H1 (cell line): ENCODE results near the gene SHANK1. TPM values are rescaled to one million over a fixed set of nuclear protein-coding genes. Genes with fewer than 3 reads are reported as not detected.

Experiments used
- CTCF ChIA-PET: fragments of 300-600 bp; sonication (Branson Sonifier 250); formaldehyde crosslinking; loops from one replicate; lab custom pipeline; 2021; ENCODE audit not compliant: partially characterized antibody; lab: Charles Lee
- POLR2A ChIA-PET: fragments of 300-600 bp; sonication (Branson Sonifier 250); formaldehyde crosslinking; loops from one replicate; lab custom pipeline; 2021; ENCODE audit warnings: inconsistent platforms; ENCODE audit not compliant: partially characterized antibody; lab: Charles Lee
- DNase-seq, 2 experiments: peaks; one replicate each; pipeline versions ENCODE4 v3.0.0 to v3.0.0-alpha.2; 2010 to 2022; ENCODE audit warnings: low spot score in 2 of 2, low read depth in 1 of 2, mixed read lengths in 1 of 2
- FAIRE-seq: peaks from 2 replicates; lab custom pipeline; 2011; peaks lifted over from hg19 to GRCh38; lab: Jason Lieb, UNC
- H2AFZ ChIP-seq: 2 replicates; pipeline ENCODE4 v1.8.1; 2012; ENCODE audit warnings: low read length, inconsistent platforms
- H2AK5ac ChIP-seq: 2 replicates; pipeline ENCODE4 v1.6.1; 2013; ENCODE audit warnings: low read depth, low read length
- H2BK120ac ChIP-seq: replicated peaks from 2 replicates; pipeline ENCODE3; 2013; ENCODE audit warnings: low read depth, low read length, inconsistent platforms
- H2BK12ac ChIP-seq: 2 replicates; pipeline ENCODE4 v1.6.1; 2013; ENCODE audit warnings: low read depth, low read length
- H2BK15ac ChIP-seq: 2 replicates; pipeline ENCODE4 v1.6.1; 2013; ENCODE audit warnings: low read length
- H2BK20ac ChIP-seq: 2 replicates; pipeline ENCODE4 v1.6.1; 2013; ENCODE audit warnings: low read length
- H2BK5ac ChIP-seq: 2 replicates; pipeline ENCODE4 v1.6.1; 2013; ENCODE audit warnings: low read depth, low read length
- H3K14ac ChIP-seq: 2 replicates; pipeline ENCODE4 v1.6.1; 2013; ENCODE audit warnings: inconsistent platforms; ENCODE audit not compliant: insufficient read length
- H3K18ac ChIP-seq: 2 replicates; pipeline ENCODE4 v1.6.1; 2013; ENCODE audit warnings: low read length; ENCODE audit errors: extremely low read depth
- H3K23ac ChIP-seq: 2 replicates; pipeline ENCODE4 v1.6.1; 2013; ENCODE audit warnings: inconsistent platforms; ENCODE audit not compliant: insufficient read length
- H3K23me2 ChIP-seq: 2 replicates; pipeline ENCODE4 v1.6.1; 2013; ENCODE audit warnings: low read depth, low read length
- H3K27ac ChIP-seq: 2 replicates; pipeline ENCODE4 v1.6.1; 2011; ENCODE audit warnings: low read depth, low read length, inconsistent platforms
- H3K27me3 ChIP-seq, 4 experiments: replicated peaks in 1 of 4; 1 replicate in 1 of 4; 2 replicates in 3 of 4; pipeline versions ENCODE4 v1.6.1 to v1.8.1; 2011 to 2013; ENCODE audit warnings: low read length in 3 of 4, mild to moderate bottlenecking in 3 of 4, inconsistent platforms in 2 of 4, mixed read lengths in 2 of 4, moderate library complexity in 1 of 4; ENCODE audit not compliant: control insufficient read depth in 3 of 4, insufficient read depth in 3 of 4; ENCODE audit errors: extremely low read depth in 1 of 4
- H3K36me3 ChIP-seq, 4 experiments: 2 replicates each; pipeline versions ENCODE4 v1.6.1 to v1.8.1; 2011 to 2013; ENCODE audit warnings: mild to moderate bottlenecking in 4 of 4, low read length in 3 of 4, moderate library complexity in 2 of 4, control low read depth in 1 of 4, inconsistent platforms in 1 of 4; ENCODE audit not compliant: insufficient read depth in 4 of 4, control insufficient read depth in 2 of 4
- H3K4ac ChIP-seq: replicated peaks from 2 replicates; pipeline ENCODE3; 2013; ENCODE audit warnings: low read length, low read depth, mixed read lengths, inconsistent platforms; ENCODE audit not compliant: insufficient read length
- H3K4me1 ChIP-seq, 4 experiments: replicated peaks in 1 of 4; 1 replicate in 1 of 4; 2 replicates in 3 of 4; pipeline versions ENCODE4 v1.6.1 to v1.8.1; 2011 to 2013; ENCODE audit warnings: low read length in 3 of 4, inconsistent platforms in 2 of 4, mixed read lengths in 1 of 4; ENCODE audit not compliant: insufficient read depth in 4 of 4, control insufficient read depth in 3 of 4
- H3K4me2 ChIP-seq, 2 experiments: 2 replicates each; pipeline versions ENCODE4 v1.6.1 to v1.8.1; 2011 to 2013; ENCODE audit warnings: low read depth in 2 of 2, low read length in 2 of 2, control low read depth in 1 of 2, inconsistent platforms in 1 of 2, mild to moderate bottlenecking in 1 of 2; ENCODE audit not compliant: insufficient read depth in 1 of 2
- H3K4me3 ChIP-seq, 4 experiments: fragments of 200-600, 300-600 bp in 1 of 4; sonication (generic), shearing (Covaris generic), sonication (Bioruptor Twin) in 1 of 4; 2 replicates each; pipeline versions ENCODE4 v1.5.1 to v1.8.1; 2011 to 2016; ENCODE audit warnings: low read length in 4 of 4, low read depth in 3 of 4, control low read depth in 2 of 4, inconsistent platforms in 2 of 4, mild to moderate bottlenecking in 2 of 4, mixed read lengths in 1 of 4, moderate library complexity in 1 of 4; ENCODE audit not compliant: insufficient read depth in 2 of 4; ENCODE audit errors: extremely low read depth in 1 of 4
- H3K56ac ChIP-seq: replicated peaks from 2 replicates; pipeline ENCODE3; 2013; ENCODE audit warnings: low read depth, mild to moderate bottlenecking, mixed read lengths, low read length, inconsistent platforms; ENCODE audit not compliant: insufficient read length
- H3K79me1 ChIP-seq: 2 replicates; pipeline ENCODE4 v1.6.1; 2013; ENCODE audit warnings: low read depth, low read length, control low read depth
- H3K79me2 ChIP-seq, 2 experiments: 2 replicates each; pipeline versions ENCODE4 v1.6.1 to v1.8.1; 2012 to 2013; ENCODE audit warnings: low read length in 2 of 2, mild to moderate bottlenecking in 2 of 2, inconsistent platforms in 1 of 2; ENCODE audit not compliant: insufficient read depth in 2 of 2, control insufficient read depth in 1 of 2
- H3K9ac ChIP-seq, 4 experiments: replicated peaks in 1 of 4; 1 replicate in 1 of 4; 2 replicates in 3 of 4; pipeline versions ENCODE4 v1.6.1 to v1.8.1; 2011 to 2013; ENCODE audit warnings: low read depth in 3 of 4, low read length in 3 of 4, control low read depth in 2 of 4, mild to moderate bottlenecking in 2 of 4, moderate library complexity in 2 of 4, inconsistent platforms in 1 of 4; ENCODE audit errors: extremely low read depth in 1 of 4
- H3K9me3 ChIP-seq, 2 experiments: 2 replicates each; pipeline versions ENCODE4 v1.6.1 to v1.8.1; 2012 to 2013; ENCODE audit warnings: mild to moderate bottlenecking in 2 of 2, moderate library complexity in 2 of 2, control low read depth in 1 of 2, inconsistent platforms in 1 of 2, low read depth in 1 of 2, low read length in 1 of 2, mixed read lengths in 1 of 2; ENCODE audit not compliant: insufficient read depth in 2 of 2
- H4K20me1 ChIP-seq, 2 experiments: replicated peaks in 1 of 2; 2 replicates each; pipeline versions ENCODE3 to v1.8.1; 2011 to 2013; ENCODE audit warnings: inconsistent platforms in 2 of 2, low read length in 2 of 2, mild to moderate bottlenecking in 1 of 2; ENCODE audit not compliant: insufficient read depth in 2 of 2, control insufficient read depth in 1 of 2
- H4K5ac ChIP-seq: 2 replicates; pipeline ENCODE4 v1.6.1; 2013; ENCODE audit warnings: low read length, low read depth, mixed read lengths, inconsistent platforms; ENCODE audit not compliant: insufficient read length
- H4K8ac ChIP-seq: 2 replicates; pipeline ENCODE4 v1.8.0; 2013; ENCODE audit warnings: mild to moderate bottlenecking, moderate library complexity, low read length, inconsistent platforms; ENCODE audit not compliant: insufficient read depth; ENCODE audit errors: extremely low read depth
- H4K91ac ChIP-seq: replicated peaks from 2 replicates; pipeline ENCODE3; 2013; ENCODE audit warnings: low read length, mixed read lengths, inconsistent platforms; ENCODE audit not compliant: insufficient read length
- EGR1 ChIP-seq: IDR thresholded peaks from 2 replicates; pipeline ENCODE4 v1.6.1; 2011; ENCODE audit warnings: low read depth, low read length, borderline replicate concordance
- FOSL1 ChIP-seq: IDR thresholded peaks from 2 replicates; pipeline ENCODE4 v1.6.1; 2011; ENCODE audit warnings: mild to moderate bottlenecking, low read depth, low read length, moderate library complexity; ENCODE audit not compliant: insufficient read depth
- KDM4A ChIP-seq: IDR thresholded peaks from one replicate; pipeline ENCODE4 v1.7.1; 2012; ENCODE audit warnings: low read depth, mild to moderate bottlenecking, moderate library complexity, low read length, inconsistent platforms; ENCODE audit not compliant: severe bottlenecking
- POLR2A ChIP-seq, 2 experiments: IDR thresholded peaks; 1 replicate in 1 of 2; 2 replicates in 1 of 2; pipeline ENCODE4 v1.6.1; 2011; ENCODE audit warnings: low read depth in 2 of 2, low read length in 2 of 2, mild to moderate bottlenecking in 2 of 2; ENCODE audit errors: control extremely low read depth in 1 of 2
- TAF7 ChIP-seq: optimal IDR thresholded peaks from 2 replicates; pipeline ENCODE3; 2011; ENCODE audit warnings: low read depth, mild to moderate bottlenecking, inconsistent platforms, low read length, moderate library complexity, borderline replicate concordance
- WGBS, 2 experiments: shearing (Covaris generic) in 1 of 2; methylation state at CpG; one replicate each; pipeline versions ENCODE4 v1.1.6 to v1.1.7; 2013 to 2015; ENCODE audit warnings: low lambda C conversion rate in 2 of 2, mixed read lengths in 2 of 2, inconsistent platforms in 1 of 2, low coverage in 1 of 2, missing lambda C conversion rate in 1 of 2; ENCODE audit not compliant: insufficient replicate concordance in 2 of 2, insufficient coverage in 1 of 2, insufficient read length in 1 of 2; ENCODE audit errors: extremely low coverage in 1 of 2, missing lambda C conversion rate in 1 of 2; 5-methylcytosine and 5-hydroxymethylcytosine counted together
- polyA plus RNA-seq, 7 experiments: library from polyadenylated mRNA; depleted of rRNA in 3 of 7; stranded (reverse) in 5 of 7; unstranded in 2 of 7; fragments of >200 nt in 5 of 7; fragments of 200-250 nt in 2 of 7; gene quantifications; 1 replicate in 5 of 7; 2 replicates in 1 of 7; 4 replicates in 1 of 7; pipeline versions ENCODE4 v1.2.1 to v1.2.3, GENCODE V29; 2011 to 2013; ENCODE audit warnings: missing spikeins in 2 of 7, mixed read lengths in 2 of 7
- total RNA-seq: library from RNA; stranded (reverse); fragmentation: NEBNext Ultra II Directional; extraction: Animal tissue kit (Norgen Biotek cat#: 25700); gene quantifications from 2 replicates; pipeline ENCODE4 v1.2.1, GENCODE V29; 2021

The SHANK1 gene
- total and polyA plus RNA-seq, 2 of the 8 experiments (the other 6 are each of a cell fraction or from before 2014, with no cell fraction given): 1.1 to 3.7 TPM

DNA sequence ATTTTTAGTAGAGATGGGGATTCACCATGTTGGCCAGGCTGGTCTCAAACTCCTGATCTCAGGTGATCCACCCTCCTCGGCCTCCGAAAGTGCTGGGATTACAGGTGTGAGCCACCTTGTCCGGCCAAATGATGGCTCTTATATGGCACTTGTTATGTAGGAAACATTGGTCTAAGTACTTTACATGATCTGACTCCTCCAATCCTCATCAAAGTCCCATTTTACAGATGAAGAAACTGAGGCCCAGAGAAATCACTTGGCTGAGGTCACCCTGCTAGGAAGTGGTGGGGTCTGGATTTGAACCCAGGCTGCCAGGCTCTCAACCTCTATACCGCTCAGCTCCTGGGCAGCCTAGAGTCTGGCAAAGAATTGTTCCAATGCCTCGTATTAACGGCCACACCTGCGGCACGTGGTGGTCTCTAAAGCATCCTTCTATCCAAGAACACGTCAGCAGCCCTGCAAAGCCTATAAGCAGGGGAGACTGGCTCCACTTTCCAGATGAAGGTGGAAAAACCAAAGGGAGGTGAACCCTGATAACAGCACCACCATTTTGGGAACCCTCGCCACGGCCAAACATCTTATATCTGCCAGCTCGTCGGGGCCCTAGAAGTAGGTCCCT lies 18.1 kb downstream of the SHANK1 start:
- Histone ChIP-seq H2AK5ac (no peak overlapping the region), H3K4me1 (peaks cover 0 to 5% (median 0%) of the 10 kb centered on the region in 4 experiments; a peak in 3 of 7 replicates), H2AFZ (no peak overlapping the region), H3K79me1 (no peaks in the 10 kb centered on the region), H3K79me2 (no peaks in the 10 kb centered on the region), H4K5ac (no peak overlapping the region), H3K18ac (no peak overlapping the region), H3K9ac (no peak overlapping the region), H4K20me1 (peaks cover 0 to 7% of the 10 kb centered on the region in 2 experiments), H4K91ac (no peak overlapping the region), H2BK120ac (no peak overlapping the region), H3K14ac (no peak overlapping the region), H3K23me2 (peaks cover 6% of the 10 kb centered on the region; the same call in 1 of the 2 replicates), H2BK15ac (no peak overlapping the region), H2BK20ac (no peak overlapping the region), H3K9me3 (no peaks in the 10 kb centered on the region), H3K4ac (no peak overlapping the region)
- ChIA-PET POLR2A (interaction anchor here (0.5 to 5.4 kb wide), 3 partner anchors 9 to 355 kb away, joined by 3 to 34 read pairs (median 3); no protein-coding TSS in a partner anchor), CTCF (interaction anchor here (1.6 to 7.0 kb wide), 4 partner anchors 11 to 79 kb away, joined by 6 to 170 read pairs (median 26); partner anchors contain the start of gene CLEC11A)
- FAIRE-seq (no peak), DNase-seq (no peak)
- TF ChIP-seq TAF7 (no peak), EGR1 (no peak), KDM4A (no peak), FOSL1 (no peak), POLR2A (IDR thresholded peaks at IDR 0.05; ENCODE audit: control extremely low read depth in 1 of 2, low read depth in 2 of 2, low read length in 2 of 2) (no peak)
- TF ChIP-seq, all 59 proteins: peak for 0
- H3K23ac ChIP-seq: no peak overlapping the region
- no peak overlapping the region for H3K4me3 ChIP-seq
- no peak overlapping the region for H2BK12ac ChIP-seq
- H3K56ac ChIP-seq: no peak overlapping the region
- peaks cover 0 to 40% (median 30%) of the 10 kb centered on the region in 4 experiments; a peak in 6 of 7 replicates for H3K27me3 ChIP-seq
- H3K4me2 ChIP-seq: no peak overlapping the region
- H3K36me3 ChIP-seq: no peaks in the 10 kb centered on the region
- no peak overlapping the region for H3K27ac ChIP-seq
- H2BK5ac ChIP-seq: no peak overlapping the region
- WGBS, 2 experiments: 97% methylated on average over 13 of the region's 13 CpGs; no CpG with 5 or more reads in 1 of the 2 experiments
- H4K8ac ChIP-seq: no peak overlapping the region
